ENCODE data around the gene DDX25. TPM values are rescaled to one million over a fixed set of nuclear protein-coding genes. Genes with fewer than 3 reads are reported as not detected.

The DDX25 gene
- polyA plus RNA-seq, 1 donor (not counting 4 experiments of a cell fraction or from before 2014, with no cell fraction given): 0.12 TPM

- no peak for TF ChIP-seq CTCF (optimal IDR thresholded peaks at IDR 0.05 in 1 of 3, IDR thresholded peaks at IDR 0.05 in 1 of 3, conservative IDR thresholded peaks at IDR 0.05 in 1 of 3; ENCODE audit: extremely low read depth in 1 of 3, insufficient read depth in 2 of 3, low read length in 3 of 3)
- no peak for TF ChIP-seq EZH2 (IDR thresholded peaks at IDR 0.05; ENCODE audit: low read length)
Observed at GRCh38 chr11:125949271-125950177, 45.2 kb downstream of the DDX25 start.

GRCh38 chr11:125950178-125950490 lies 45.8 kb downstream of the DDX25 start:
- no peak for FAIRE-seq
- dilution Hi-C loops (cut with MboI; ENCODE audit: extremely low pct_ligation_motif_present, low sequenced_read_pairs): no loop called here
- H3K9me1 ChIP-seq (ENCODE audit: control insufficient read depth, extremely low read depth, insufficient read depth, low read length): no peaks in the 10 kb centered on the region

More at GRCh38 chr11:125949271-125950177, 45.2 kb downstream of the DDX25 start:
- H3K9me1 ChIP-seq (ENCODE audit: control insufficient read depth, extremely low read depth, insufficient read depth, low read length): no peaks in the 10 kb centered on the region
- H3K9me3 ChIP-seq (ENCODE audit: control insufficient read depth, low read depth, low read length): no peaks in the 10 kb centered on the region
- dilution Hi-C loops (cut with MboI; ENCODE audit: extremely low pct_ligation_motif_present, low sequenced_read_pairs): loop anchor here (25.0 kb wide), 1 partner anchor 263 kb away; the partner anchor contains the start of genes FAM118B and RPUSD4
- H3K27ac ChIP-seq (ENCODE audit: control insufficient read depth, insufficient read depth, low read length): no peak overlapping the region
- H2AFZ ChIP-seq (ENCODE audit: control insufficient read depth, low read length): no peak overlapping the region
- H3K4me3 ChIP-seq (ENCODE audit: control insufficient read depth in 2 of 3, extremely low read depth in 1 of 3, insufficient read depth in 2 of 3, low read depth in 1 of 3, low read length in 3 of 3): no peak overlapping the region
- no peaks in the 10 kb centered on the region for H3K36me3 ChIP-seq (ENCODE audit: control insufficient read depth in 2 of 2, extremely low read depth in 1 of 2, insufficient read depth in 2 of 2, low read length in 2 of 2)
- DNase-seq (ENCODE audit: low read depth, low spot score) (no peak), FAIRE-seq (no peak)
- H3K4me1 ChIP-seq (ENCODE audit: control insufficient read depth, extremely low read depth, insufficient read depth, low read length): peaks cover 18% of the 10 kb centered on the region
- H3K79me2 ChIP-seq (ENCODE audit: control insufficient read depth, insufficient read depth, low read length): no peaks in the 10 kb centered on the region
- H3K27me3 ChIP-seq (ENCODE audit: control insufficient read depth, extremely low read depth, insufficient read depth, low read length): no peaks in the 10 kb centered on the region
- H3K9ac ChIP-seq (ENCODE audit: control insufficient read depth, extremely low read depth, insufficient read depth, low read length): no peak overlapping the region
- no peaks in the 10 kb centered on the region for H4K20me1 ChIP-seq (ENCODE audit: control insufficient read depth, extremely low read depth, insufficient read depth, low read length)
- H3K4me2 ChIP-seq (ENCODE audit: control insufficient read depth, extremely low read depth, insufficient read depth, low read depth, low read length): no peak overlapping the region

More at GRCh38 chr11:125950178-125950490, 45.8 kb downstream of the DDX25 start:
- no peak overlapping the region for H3K4me2 ChIP-seq (ENCODE audit: control insufficient read depth, extremely low read depth, insufficient read depth, low read depth, low read length)
- H3K36me3 ChIP-seq (ENCODE audit: control insufficient read depth in 2 of 2, extremely low read depth in 1 of 2, insufficient read depth in 2 of 2, low read length in 2 of 2): no peaks in the 10 kb centered on the region
- no peak for DNase-seq (ENCODE audit: low read depth, low spot score)
- H3K27me3 ChIP-seq (ENCODE audit: control insufficient read depth, extremely low read depth, insufficient read depth, low read length): no peaks in the 10 kb centered on the region
- H2AFZ ChIP-seq (ENCODE audit: control insufficient read depth, low read length): no peak overlapping the region
- H3K9me3 ChIP-seq (ENCODE audit: control insufficient read depth, low read depth, low read length): no peaks in the 10 kb centered on the region
- H3K79me2 ChIP-seq (ENCODE audit: control insufficient read depth, insufficient read depth, low read length): no peaks in the 10 kb centered on the region
- TF ChIP-seq EZH2 (IDR thresholded peaks at IDR 0.05; ENCODE audit: low read length) (no peak), CTCF (optimal IDR thresholded peaks at IDR 0.05 in 1 of 3, IDR thresholded peaks at IDR 0.05 in 1 of 3, conservative IDR thresholded peaks at IDR 0.05 in 1 of 3; ENCODE audit: extremely low read depth in 1 of 3, insufficient read depth in 2 of 3, low read length in 3 of 3) (no peak)
- H3K27ac ChIP-seq (ENCODE audit: control insufficient read depth, insufficient read depth, low read length): no peak overlapping the region
- H3K9ac ChIP-seq (ENCODE audit: control insufficient read depth, extremely low read depth, insufficient read depth, low read length): no peak overlapping the region
- peaks cover 18% of the 10 kb centered on the region for H3K4me1 ChIP-seq (ENCODE audit: control insufficient read depth, extremely low read depth, insufficient read depth, low read length)
- no peak overlapping the region for H3K4me3 ChIP-seq (ENCODE audit: control insufficient read depth in 2 of 3, extremely low read depth in 1 of 3, insufficient read depth in 2 of 3, low read depth in 1 of 3, low read length in 3 of 3)
- H4K20me1 ChIP-seq (ENCODE audit: control insufficient read depth, extremely low read depth, insufficient read depth, low read length): no peaks in the 10 kb centered on the region
